GM10266 (cell line): ENCODE results near the gene FBXW4.

Experiments
- DNase-seq: peaks from one replicate; pipeline ENCODE4 v3.0.0; 2012; ENCODE audit errors: extremely low spot score
- CTCF ChIP-seq: IDR thresholded peaks from 2 replicates; pipeline ENCODE4 v1.5.1; 2012; ENCODE audit warnings: mild to moderate bottlenecking, low read depth; ENCODE audit not compliant: control insufficient read depth, insufficient read depth; ENCODE audit errors: missing control alignments

The FBXW4 gene

GRCh38 chr10:101566333-101567164 lies 128.4 kb downstream of the FBXW4 start:
- TF ChIP-seq CTCF, result no peak
- no peak for DNase-seq

- no peak for DNase-seq
- no peak for TF ChIP-seq CTCF
These were observed 129.0 kb downstream of the FBXW4 start for GRCh38 chr10:101565936-101566332.

- TF ChIP-seq CTCF, result no peak
- DNase-seq, result no peak
These were observed 129.5 kb downstream of the FBXW4 start for GRCh38 chr10:101565370-101565900.

- TF ChIP-seq CTCF, result no peak
- no peak for DNase-seq
These were observed 130.4 kb downstream of the FBXW4 start for GRCh38 chr10:101564490-101564991.

- no peak for DNase-seq
- no peak for TF ChIP-seq CTCF
These were observed 131.4 kb downstream of the FBXW4 start for GRCh38 chr10:101563497-101564040.

GRCh38 chr10:101563007-101563406 lies 132.0 kb downstream of the FBXW4 start:
- no peak for DNase-seq

More at GRCh38 chr10:101563007-101563406, 132.0 kb downstream of the FBXW4 start:
- no peak for TF ChIP-seq CTCF
